ENCODE data around the gene RPUSD4.
"Not testable (repeated sequence)": the region's sequence is repeated elsewhere in the genome, so short reads cannot be mapped to it uniquely, and the experiment has no call there.

Gene RPUSD4, protein sequence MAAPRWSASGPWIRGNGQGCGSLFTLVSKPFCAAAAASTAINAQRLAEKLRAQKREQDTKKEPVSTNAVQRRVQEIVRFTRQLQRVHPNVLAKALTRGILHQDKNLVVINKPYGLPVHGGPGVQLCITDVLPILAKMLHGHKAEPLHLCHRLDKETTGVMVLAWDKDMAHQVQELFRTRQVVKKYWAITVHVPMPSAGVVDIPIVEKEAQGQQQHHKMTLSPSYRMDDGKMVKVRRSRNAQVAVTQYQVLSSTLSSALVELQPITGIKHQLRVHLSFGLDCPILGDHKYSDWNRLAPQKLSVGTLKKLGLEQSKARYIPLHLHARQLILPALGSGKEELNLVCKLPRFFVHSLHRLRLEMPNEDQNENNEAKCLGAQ

DNA sequence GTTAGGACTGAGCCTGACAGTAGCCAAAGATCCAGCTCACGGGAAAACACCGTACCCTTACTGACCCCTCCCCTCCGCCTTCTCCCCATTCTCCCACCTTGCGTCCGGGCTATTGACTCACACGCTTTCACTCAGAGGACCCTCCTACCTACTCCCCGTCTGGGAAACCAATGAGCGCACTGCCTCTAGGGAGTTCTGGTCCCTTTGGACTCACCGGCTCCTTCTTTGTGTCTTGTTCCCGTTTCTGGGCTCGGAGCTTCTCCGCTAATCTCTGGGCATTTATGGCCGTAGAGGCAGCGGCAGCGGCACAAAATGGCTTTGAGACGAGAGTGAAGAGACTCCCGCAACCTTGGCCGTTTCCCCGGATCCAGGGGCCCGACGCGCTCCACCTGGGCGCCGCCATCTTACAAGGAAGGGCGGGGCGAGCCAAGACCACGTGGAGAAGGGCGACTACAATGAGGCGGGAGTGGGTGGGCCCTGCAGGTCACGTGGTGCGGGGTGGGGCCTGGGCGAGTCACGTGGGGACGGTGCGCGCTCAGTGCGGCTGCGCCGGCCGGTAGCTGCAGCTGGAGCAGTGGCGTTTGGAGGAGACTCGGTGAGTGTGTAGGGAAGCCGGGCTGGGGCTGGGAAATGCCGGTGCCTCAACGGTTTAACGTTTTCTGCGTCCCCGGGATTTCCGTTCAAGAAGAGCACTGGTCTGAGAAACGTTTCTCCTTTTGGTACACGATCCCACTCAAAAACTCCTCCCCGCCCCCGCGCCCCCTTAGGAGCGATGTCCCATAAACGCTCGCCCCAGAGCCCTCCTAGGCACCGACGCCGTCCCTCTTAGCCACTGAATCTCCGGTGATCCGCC, at the start of gene RPUSD4, which contains the start of gene FAM118B:
RPUSD4 (minus strand) TSS at position 415 of the 853 bp plus-strand sequence; CDS start at position 403, 12 bp downstream.
FAM118B (plus strand) TSS at position 547 of the 853 bp plus-strand sequence. CDS start 23,220 bp downstream, outside the sequence.
- FAIRE-seq (peak; percentile 98), DNase-seq (ENCODE audit: insufficient read length, low spot score) (peak; percentile 95)

DNA sequence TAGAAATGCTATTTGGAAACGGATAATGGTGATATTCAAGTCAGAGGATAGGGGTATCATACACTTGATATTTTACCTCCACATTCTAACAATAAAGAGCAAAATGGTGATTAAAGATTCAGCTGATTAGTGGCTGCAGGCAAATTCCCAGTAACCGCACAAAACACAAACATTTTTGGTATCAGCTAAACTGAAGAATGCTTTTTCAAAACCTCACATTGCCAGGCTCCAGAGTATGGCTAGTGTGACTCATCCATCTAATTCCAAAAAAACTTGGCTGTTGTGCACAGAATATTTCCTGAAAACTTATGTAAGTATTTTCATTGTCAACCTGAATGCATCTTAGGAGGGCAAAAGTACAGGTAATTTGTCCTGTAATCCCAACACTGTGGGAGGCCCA, 46.3 kb upstream of the RPUSD4 start:
- FAIRE-seq (no peak), DNase-seq (ENCODE audit: insufficient read length, low spot score) (no peak)

DNA sequence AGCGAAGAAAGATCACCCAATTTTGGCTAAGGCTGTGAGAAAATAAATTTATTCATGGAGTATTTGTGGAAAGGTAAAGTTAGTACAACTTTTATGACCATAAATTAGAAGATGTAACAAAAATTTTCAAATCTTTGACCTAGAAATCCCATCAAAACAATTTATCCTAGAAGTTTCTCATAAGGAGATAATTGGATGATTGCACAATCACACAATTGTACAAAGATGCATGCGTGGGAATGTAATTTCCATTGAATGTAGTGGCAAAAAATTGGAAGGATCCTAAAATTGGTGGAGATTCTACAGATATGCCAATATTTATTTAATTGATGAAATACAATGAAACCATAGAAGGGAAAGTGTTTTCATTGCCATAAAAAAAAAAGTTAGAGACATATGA, 45.7 kb upstream of the RPUSD4 start:
- DNase-seq (ENCODE audit: insufficient read length, low spot score) (no peak), FAIRE-seq (no peak)

DNA sequence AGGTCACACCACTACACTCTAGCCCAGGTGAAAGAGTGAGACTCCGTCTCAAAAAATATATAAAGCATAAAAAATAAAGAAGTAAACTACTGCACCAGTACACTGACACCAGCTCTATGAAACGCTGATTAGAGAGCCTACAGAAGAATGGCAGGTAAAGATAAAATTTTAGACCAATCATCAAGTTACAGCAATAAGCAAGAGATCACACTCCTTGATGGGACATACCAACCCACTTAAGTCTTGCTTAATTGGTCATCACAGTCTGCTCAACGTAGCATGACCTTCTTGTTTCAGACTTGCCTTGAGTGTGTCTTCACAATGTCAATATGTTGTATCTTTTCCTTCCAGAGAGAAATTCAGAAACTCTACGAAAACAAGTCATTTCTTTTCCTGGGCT, 44.8 kb upstream of the RPUSD4 start:
- FAIRE-seq (no peak), DNase-seq (ENCODE audit: insufficient read length, low spot score) (no peak)

DNA sequence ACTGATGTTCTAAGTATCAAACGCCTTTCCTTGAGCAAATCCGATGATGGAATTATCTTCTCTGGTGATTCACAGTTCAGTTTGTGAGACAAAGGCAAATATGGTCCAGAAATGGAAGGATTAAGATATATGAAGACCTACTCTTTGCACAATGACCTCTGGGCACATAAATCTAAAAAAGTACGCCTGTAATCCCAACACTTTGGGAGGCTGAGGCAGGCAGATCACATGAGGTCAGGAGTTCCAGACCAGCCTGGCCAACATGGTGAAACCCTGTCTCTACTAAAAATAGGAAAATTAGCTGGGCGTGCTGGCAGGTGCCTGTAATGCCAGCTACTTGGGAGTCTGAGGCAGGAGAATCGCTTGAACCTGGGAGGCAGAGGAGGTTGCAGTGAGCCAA, 44.1 kb upstream of the RPUSD4 start:
- FAIRE-seq; DNase-seq (ENCODE audit: insufficient read length, low spot score): not testable (repeated sequence)

DNA sequence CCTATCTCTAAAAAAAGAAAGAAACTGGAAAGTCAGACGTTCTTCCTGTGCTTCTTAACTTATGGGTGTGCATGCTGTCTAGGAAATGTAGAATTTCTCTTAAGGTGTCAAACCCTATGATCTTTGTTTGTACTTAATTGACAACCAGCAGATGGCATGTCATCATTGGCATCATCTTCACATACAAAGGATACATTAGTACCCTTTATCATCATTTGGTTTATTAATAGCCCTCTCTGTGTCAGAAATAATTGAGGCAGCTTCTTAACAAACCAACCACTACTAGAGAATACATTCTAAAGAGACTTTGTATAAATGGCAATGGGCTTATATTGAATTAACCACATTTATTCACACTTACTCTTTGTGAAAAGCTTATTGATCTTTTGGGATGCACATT, 43.4 kb upstream of the RPUSD4 start:
- FAIRE-seq, result no peak
- DNase-seq (ENCODE audit: insufficient read length, low spot score), result no peak

DNA sequence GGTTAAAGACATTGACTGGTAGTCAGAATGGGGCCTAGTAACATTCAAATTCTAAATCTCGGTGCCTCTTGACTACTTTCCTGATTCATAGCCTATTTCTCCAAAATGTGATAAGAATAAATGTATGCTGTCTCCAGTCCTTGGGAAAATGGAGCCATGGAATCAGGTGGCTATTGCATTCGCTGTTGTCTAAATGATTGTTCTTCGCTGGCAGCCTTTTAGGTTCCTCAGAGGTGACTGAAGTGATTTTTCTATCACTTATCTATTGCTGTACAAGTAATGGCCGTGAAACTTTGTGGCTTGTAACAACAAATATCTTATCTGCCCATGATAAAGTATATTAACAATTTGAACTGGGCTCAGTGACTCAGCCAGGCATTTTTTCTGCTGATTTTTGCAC, 41.8 kb upstream of the RPUSD4 start:
- DNase-seq (ENCODE audit: insufficient read length, low spot score) (no peak), FAIRE-seq (no peak)

DNA sequence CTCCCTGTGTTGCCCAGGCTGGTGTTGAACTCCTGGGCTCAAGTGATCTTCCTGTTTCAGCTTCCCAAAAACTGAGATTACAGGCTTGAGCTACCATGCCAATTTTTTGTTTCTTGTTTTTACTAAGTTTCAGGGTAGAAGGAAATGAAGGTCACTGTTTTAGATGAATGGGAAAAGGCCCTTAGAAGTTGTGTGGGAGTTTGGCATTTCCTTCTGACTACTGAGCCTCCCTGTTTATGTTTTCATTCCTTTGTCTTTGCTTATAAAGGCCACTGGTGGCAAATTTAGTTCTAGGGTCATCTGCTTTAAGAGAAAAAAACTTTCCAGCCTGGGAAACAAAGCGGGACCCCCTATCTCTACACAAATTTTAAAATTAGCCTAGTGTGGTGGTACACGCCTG, 35.2 kb upstream of the RPUSD4 start:
- DNase-seq (ENCODE audit: insufficient read length, low spot score), result no peak

DNA sequence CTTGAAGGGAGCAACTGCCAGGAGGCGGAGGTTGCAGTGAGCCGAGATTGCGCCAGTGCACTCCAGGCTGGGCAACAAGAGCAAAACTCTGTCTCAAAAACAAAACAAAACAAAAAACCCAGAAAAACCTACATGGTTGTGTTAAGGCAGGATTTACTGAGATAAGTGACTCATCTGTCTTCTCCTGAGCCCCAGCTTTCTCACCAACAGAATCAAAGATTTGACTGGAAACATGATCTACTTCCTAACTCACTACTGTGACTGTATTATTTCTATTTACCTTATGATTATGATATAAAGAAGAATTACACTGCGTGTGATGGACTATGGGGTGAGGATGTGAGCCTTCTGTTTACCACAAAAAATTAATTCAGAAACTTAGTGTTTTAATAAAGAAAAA, 21.9 kb upstream of the RPUSD4 start:
- FAIRE-seq (no peak), DNase-seq (ENCODE audit: insufficient read length, low spot score) (no peak)

More for the DNA sequence above, 35.2 kb upstream of the RPUSD4 start:
- FAIRE-seq, result no peak

DNA sequence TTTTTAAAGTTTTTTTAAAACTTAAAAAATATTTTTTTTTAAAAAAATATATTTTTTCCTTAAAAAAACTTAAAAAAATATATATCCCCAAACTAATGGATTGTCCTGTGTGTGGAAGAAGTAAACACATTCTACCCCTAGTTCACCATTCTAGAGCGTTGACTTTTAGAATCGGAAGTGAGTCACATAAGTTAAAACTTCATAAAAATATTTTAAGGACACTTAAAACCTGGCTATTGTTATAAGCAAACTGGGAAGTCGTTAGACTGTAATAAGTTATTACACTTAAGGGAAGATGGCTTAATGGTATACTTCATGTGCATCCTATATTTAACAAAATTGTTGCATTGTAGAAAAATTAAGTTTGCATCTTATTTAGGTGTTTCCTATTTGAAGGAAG, 21.2 kb upstream of the RPUSD4 start:
- no peak for DNase-seq (ENCODE audit: insufficient read length, low spot score)
- FAIRE-seq, result no peak

DNA sequence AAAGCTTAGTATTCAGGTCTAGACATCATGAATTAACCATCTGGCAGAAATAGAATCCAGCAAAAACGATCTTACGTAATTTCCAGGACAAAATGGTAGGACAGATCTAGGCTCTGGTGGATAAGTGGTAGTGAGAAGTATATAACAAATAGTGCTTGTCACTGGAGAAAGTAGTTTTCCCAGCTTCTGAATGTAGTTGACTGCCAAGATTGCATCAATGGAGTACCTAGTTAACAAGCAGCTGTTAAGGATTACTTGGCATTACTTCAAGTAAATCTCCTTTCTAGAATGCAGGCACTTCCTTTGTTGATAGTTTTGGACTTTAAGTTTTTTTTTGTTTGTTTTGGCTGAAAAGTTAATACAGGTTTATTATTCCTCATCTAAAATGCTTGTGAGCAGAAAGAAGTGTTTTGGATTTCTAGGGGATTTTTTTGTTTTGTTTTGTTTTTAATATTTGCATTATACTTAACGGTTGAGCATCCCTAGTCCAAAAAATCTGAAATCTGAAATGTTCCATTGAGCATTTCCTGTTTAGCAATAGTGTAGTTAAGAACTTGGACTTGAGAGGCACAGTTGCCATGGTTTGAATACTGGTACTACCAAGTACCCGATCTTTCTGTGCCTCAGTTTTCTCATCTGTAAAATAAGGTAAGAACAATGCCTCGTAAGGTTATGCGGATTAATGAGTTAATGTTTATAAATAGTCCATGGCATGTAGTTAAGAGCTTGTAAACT, 20.4 kb upstream of the RPUSD4 start:
- no peak for DNase-seq (ENCODE audit: insufficient read length, low spot score)
- FAIRE-seq, result peak; percentile 31

DNA sequence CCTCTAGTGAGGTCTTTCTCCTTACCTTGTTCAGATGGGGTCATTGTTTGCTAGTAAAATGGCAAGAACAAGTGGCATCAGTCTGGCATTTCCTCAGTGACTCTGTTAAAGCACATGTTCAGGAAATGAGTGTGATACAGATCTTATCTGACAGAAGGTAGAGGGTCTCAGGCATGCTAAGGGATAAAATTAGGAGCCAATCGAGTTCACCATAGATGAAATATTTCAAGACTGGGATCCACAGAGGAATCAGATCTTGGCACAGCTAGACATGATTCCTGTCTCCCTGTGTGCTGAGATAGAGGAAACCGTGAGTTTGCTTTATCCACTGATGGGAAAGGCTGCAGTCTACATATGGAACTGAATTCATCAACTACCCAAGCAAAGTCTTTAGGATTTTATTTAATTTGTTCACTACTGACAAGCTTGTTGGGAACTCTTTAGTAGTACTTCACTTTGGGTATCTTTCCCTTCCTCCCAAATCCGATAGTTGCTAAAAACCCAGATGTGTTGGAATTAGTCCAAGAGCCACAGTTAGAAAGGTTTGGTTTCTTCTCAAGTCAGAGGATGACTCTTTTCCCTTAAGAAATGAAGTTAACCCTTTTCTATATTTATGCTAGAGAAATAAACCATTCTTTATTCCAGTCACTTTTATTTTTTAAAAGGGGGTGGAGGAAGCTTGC, 18.5 kb upstream of the RPUSD4 start:
- no peak for DNase-seq (ENCODE audit: insufficient read length, low spot score)
- no peak for FAIRE-seq

DNA sequence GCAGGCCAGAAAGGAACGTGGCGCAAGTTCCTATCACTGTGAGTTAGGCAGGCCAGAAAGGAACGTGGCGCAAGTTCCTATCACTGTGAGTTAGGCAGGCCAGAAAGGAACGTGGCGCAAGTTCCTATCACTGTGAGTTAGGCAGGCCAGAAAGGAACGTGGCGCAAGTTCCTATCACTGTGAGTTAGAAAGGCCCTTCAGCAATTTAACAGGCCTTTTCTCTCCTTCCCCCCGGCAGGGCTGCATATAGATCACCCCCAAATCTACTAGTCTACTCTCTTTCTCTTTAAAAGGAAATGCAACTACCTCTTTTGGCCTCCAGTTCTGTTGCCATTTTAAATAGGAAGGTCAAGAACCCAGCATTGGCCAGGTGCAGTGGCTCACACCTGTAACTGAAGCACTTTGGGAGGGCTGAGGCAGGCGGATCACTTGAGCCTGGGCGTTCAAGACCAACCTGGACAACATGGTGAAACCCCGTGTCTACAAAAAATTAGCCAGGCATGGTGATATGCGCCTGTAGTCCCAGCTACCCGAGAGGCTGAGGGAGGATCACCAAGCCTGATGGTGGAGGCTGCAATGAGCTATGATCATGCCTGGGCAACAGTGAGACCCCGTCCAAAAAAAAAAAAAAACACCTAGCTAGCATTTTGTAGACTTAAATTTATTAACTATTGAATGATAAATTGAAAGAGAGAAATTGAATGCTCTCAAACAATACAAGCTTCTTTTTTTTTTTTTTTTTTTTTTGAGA, 15.1 kb upstream of the RPUSD4 start:
- no peak for DNase-seq (ENCODE audit: insufficient read length, low spot score)
- FAIRE-seq, result no peak

DNA sequence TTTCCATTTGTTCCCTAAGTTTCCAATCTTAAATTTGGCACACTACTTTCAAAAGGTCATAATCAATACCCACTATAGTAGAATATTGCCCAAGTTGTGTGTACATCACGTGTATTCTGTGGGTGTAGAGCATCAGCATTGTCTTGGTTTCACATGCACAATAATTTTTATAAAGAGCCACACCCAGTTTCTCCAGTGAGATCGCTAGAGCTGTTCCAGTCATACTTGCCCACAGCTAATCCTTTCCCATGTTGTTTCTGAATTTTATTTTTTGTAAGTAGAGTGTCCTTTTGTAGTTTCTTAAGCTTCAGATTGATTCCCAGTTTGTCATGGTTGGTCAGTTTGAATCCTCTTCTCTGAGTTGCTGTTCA, 13.8 kb upstream of the RPUSD4 start:
- FAIRE-seq, result no peak
- DNase-seq (ENCODE audit: insufficient read length, low spot score), result no peak

DNA sequence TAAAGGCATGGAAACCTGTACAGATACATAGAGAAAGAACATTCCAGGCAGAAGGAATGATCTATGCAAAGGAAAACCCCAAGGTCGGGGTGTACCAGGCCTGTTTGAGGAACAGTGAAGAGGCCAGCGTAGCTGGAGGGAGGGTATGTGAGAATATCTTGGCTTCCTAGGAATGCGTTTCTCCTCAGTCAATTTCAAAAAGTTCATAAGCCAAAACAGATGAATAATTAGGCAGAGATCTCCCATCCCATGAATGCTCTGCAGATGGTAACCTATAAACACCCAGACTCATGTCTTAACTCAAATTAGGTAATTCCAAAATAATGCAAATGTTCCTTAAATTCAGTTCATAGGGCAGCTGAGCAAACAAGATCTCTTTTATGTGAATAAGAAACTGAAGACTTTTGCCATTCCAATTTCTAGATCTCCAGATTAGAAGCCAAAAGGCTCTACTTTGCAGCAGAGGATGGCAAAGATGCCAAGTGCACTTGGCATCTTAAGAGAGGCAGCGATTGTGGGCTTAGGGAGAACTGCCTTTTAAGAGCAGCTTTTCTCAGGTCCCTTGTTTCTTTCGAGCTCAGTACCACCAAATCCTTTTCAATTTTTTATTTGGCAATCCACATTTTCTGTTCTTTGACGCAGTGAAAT, 13.3 kb upstream of the RPUSD4 start:
- FAIRE-seq (no peak), DNase-seq (ENCODE audit: insufficient read length, low spot score) (no peak)

DNA sequence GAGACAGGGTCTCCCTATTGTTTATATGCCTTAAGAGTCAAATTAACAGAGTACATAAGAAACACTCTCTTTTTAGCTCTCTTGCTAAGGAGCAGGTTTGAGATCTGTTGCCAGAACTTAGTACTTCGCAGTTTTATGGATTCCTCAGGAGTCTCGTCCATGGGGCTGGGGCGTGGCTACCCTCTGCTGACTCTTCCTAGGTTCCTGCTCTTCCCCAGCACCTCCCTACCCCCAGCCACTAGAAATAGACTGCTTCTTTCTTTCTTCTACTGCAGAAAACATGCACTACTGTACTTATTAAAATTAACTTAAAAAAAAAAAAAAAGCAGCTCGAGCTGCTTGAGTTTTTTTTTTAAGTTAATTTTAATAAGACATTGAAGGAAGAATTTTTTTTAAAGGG, 8.1 kb upstream of the RPUSD4 start:
- no peak for DNase-seq (ENCODE audit: insufficient read length, low spot score)
- no peak for FAIRE-seq

DNA sequence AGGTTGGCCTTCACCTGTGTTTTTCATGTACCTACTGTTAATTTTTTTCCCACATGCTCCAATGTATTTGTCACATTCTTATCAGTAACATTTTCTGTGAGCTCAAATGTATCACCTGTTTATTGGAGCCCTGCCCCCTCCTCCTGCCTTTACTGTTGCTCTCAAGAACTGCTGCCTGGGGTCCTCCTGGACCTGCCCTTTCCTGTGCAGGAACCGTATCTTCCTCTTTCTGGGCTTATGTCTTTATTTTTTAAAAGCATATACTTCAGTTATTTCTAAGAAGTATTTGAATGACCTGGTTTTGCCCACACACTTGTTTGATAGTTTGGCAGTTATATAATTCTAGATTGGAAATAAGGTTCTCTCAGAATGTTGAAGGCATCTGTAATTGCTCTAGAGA, 6.0 kb upstream of the RPUSD4 start:
- FAIRE-seq (no peak), DNase-seq (ENCODE audit: insufficient read length, low spot score) (no peak)

DNA sequence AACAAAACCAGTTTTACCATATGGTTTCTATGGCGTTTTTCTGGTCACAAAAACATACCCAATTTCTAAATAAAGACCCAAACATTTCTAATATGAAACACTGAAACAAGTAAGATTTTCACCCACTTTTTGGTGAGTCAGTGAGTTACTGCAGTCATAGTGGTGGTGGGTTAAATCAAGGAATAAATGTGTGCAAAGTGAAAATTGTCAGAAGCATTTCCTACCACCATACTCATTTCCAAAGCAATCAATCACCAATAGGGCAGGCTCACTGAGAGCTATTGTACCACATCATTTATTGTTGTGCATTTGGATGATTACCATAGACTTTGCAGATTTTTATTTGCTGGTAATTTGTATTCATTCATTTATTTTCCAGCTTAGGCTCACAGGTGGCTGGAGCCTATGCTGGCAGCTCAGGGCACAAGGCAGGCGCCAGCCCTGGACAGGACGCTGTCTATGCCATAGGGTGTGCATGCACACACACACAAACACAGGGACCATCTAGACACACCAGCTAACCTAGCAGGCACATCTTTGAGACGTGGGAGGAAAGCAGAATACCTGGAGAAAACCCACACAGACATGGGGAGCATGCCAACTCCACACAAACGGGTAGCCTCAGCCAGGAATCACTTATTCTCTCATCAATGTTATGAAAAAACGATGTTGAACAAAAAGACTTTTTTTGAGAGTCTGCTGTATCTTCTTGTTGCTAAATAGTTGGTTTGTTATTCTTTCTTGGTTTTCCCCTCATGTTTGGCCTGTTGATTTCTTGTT, 5.3 kb upstream of the RPUSD4 start:
- no peak for FAIRE-seq

DNA sequence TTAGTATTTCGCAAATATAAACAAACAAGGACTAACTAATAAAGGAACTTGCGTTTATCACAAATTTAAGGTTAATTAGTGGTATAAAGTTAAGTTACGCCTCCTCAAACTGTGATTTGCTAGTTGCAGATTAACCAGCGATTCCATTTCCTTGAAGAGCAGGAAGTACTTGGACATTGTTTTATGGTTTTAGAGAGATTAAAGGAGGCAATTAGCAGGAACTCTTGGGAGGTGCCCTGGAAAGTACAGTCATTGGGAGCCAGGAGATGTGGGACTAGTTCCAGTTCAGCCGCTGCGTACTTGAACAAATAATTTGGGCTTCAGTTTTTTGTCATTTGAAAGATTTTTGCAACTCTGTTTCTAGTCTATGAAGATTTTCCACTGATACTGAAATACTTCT, 3.4 kb upstream of the RPUSD4 start:
- no peak for FAIRE-seq
- DNase-seq (ENCODE audit: insufficient read length, low spot score), result no peak

More for the DNA sequence above, 5.3 kb upstream of the RPUSD4 start:
- DNase-seq (ENCODE audit: insufficient read length, low spot score), result no peak

Measured in GM19239 (cell line).